GM18951 (cell line): Measurements from ENCODE around the gene DDX4.

Experiments used
- POLR2A ChIP-seq: IDR thresholded peaks from 4 replicates; pipeline ENCODE4 v1.6.1; 2011; ENCODE audit warnings: mild to moderate bottlenecking; ENCODE audit not compliant: insufficient read length, insufficient read depth; ENCODE audit errors: extremely low read depth
- in situ Hi-C: fragments of 300-500 bp; cut with MboI; formaldehyde crosslinking; loops from one replicate; pipeline ENCODE4 v1.12.0; 2022; ENCODE audit warnings: low sequenced_read_pairs, mixed read lengths, inconsistent platforms; ENCODE audit not compliant: unreplicated experiment

Gene DDX4

GRCh38 chr5:55816342-55816741 is 78.5 kb downstream of the DDX4 start:
- in situ Hi-C loops = no loop called here
- TF ChIP-seq POLR2A = no peak

- in situ Hi-C loops = no loop called here
- TF ChIP-seq POLR2A = no peak
Measured at GRCh38 chr5:55817030-55817429, 79.2 kb downstream of the DDX4 start.

- in situ Hi-C loops = no loop called here
Measured at GRCh38 chr5:55820488-55820887, 82.6 kb downstream of the DDX4 start.

DNA sequence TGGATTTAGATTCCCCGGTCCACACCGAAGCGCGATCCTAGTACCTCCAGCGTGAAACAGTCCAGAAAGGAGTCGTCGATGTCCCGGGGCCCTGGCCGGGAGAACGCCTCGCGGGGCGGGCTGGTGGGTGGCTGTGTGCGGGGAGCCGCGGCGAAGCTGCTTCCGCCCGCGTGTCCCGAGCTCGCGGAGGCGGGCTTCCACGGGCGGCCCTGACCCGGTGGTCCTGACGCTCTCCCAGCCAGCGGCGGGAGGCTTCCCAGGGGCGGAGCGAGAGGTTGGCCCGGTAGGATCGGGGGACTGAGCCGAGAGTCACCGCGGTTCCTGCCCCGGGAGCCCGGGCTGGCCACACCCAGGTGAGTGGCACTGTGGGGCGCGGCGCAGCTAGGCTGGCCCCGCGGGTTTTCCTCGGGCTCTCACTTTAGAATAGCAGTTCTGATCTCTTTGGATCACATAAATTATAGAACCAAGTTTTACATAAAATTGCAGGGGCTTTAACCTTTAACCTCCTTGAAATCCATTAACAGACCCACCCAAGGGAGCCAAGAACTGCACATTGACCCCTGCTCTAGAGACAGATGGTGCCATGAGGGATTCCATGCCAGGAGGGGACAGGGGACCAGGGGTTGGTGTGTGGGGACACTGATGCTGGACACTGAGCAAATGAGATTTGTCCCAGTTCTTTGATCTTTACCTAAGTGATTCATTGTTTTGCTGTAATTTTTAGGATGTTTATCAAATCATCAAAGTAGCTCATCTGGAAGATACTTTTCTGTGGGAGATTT is 84.1 kb downstream of the DDX4 start:
- in situ Hi-C loops = no loop called here
- no peak for TF ChIP-seq POLR2A

More at GRCh38 chr5:55820488-55820887, 82.6 kb downstream of the DDX4 start:
- TF ChIP-seq POLR2A = no peak

DNA sequence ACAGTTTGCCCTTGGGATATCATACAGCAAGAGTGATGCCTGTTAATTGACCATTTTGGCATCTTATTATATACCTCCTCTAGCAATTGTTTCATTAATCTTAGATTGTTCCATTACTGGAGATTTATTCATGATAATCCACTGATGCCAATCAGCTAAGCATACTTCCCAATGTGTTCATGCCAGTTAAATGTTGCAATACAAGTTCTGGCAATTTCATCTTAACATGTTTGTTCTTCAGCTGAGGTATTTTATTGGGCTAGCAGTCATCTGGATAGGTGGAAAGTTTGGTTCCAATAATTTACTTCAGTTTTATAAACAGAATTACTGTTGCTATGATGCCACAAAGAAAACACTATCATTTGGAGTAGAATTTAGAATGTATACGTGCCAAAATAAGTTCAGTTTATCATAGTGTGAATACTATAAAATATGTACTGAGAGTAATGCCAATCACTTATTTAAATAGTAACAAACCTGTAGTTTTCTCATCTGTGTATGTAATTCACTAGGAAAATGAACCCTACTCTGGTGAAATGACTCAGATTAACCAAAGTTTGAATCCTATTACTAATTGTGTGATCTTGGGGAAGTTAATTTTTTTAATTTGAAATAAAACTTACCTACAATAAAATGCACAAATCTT is 85.4 kb downstream of the DDX4 start:
- no peak for TF ChIP-seq POLR2A
- in situ Hi-C loops = no loop called here

GRCh38 chr5:55829956-55830355 is 92.1 kb downstream of the DDX4 start:
- TF ChIP-seq POLR2A = no peak
- in situ Hi-C loops = no loop called here

DNA sequence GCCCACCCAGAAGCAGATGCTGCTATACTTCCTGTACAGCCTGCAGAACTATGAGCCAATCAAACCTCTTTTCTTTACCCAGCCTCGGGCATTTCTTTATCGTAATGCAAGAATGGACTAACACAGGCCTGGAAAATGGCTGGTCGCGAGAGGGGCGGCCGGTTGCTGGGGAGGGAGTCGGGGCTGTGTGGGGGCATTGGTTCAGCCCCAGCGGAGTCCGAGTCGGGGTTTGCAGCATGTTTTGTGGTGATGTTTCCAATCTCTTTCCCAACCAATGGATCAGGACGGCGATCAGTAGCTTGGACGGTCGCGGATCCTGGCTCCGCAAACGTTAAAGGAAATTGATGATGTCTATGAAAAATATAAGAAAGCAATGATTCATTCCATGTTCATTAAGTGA is 94.6 kb downstream of the DDX4 start:
- in situ Hi-C loops = no loop called here
- TF ChIP-seq POLR2A = no peak

- in situ Hi-C loops = no loop called here
- no peak for TF ChIP-seq POLR2A
Measured at GRCh38 chr5:55836191-55836590, 98.3 kb downstream of the DDX4 start.

- TF ChIP-seq POLR2A = no peak
- in situ Hi-C loops = no loop called here
Measured at GRCh38 chr5:55841976-55842375, 104.1 kb downstream of the DDX4 start.

- no peak for TF ChIP-seq POLR2A
- in situ Hi-C loops = no loop called here
Measured at GRCh38 chr5:55847837-55848236, 110.0 kb downstream of the DDX4 start.

- in situ Hi-C loops = no loop called here
Measured at GRCh38 chr5:55848783-55849182, 110.9 kb downstream of the DDX4 start.

GRCh38 chr5:55850839-55851674 is 113.2 kb downstream of the DDX4 start, which contains the start of gene IL31RA:
Gene IL31RA (plus strand): TSS chr5:55851357. CDS start chr5:55851571, 214 bp downstream.
- in situ Hi-C loops = no loop called here
- no peak for TF ChIP-seq POLR2A

More at GRCh38 chr5:55848783-55849182, 110.9 kb downstream of the DDX4 start:
- no peak for TF ChIP-seq POLR2A

DNA sequence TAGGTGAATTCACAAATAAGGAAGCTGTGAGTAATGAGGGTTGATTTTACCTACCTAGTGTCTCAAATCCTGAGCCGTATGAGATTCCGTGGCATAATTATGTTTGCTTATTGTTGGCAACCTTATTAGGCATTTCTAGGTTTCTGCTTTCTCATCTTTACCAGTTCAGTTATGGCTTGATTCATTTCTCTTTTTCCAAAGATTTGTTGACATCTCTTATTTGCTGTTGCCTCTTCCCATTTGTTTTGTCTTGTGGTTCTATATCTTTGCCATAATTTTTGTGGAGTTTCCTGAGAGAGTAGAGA is 113.8 kb downstream of the DDX4 start:
- no peak for TF ChIP-seq POLR2A
- in situ Hi-C loops = no loop called here
